ENCODE measurements around the gene ARHGAP19. TPM values are rescaled to one million over a fixed set of nuclear protein-coding genes. Genes with fewer than 3 reads are reported as not detected.

Gene ARHGAP19
- total RNA-seq, 1 experiment from 2014 or later: 33.2 TPM

- no peak for DNase-seq
- Histone ChIP-seq H2AK5ac (ENCODE audit: insufficient read length, low read length) (no peak overlapping the region), H3K4me2 (ENCODE audit: insufficient read depth, insufficient read length, low read length) (no peak overlapping the region), H3K23me2 (ENCODE audit: insufficient read length, low read depth, low read length, poor library complexity, severe bottlenecking) (no peaks in the 10 kb centered on the region), H2BK15ac (ENCODE audit: low read depth, low read length) (no peak overlapping the region), H2BK120ac (ENCODE audit: low read depth, low read length, poor library complexity, severe bottlenecking) (no peak overlapping the region), H4K91ac (ENCODE audit: insufficient read length, low read depth, low read length) (no peak overlapping the region), H3K9ac (ENCODE audit: extremely low read depth, insufficient read length, low read length) (no peak overlapping the region), H3K79me1 (ENCODE audit: insufficient read depth, low read depth, low read length, poor library complexity, severe bottlenecking) (no peaks in the 10 kb centered on the region), H4K20me1 (ENCODE audit: control insufficient read depth, insufficient read depth, insufficient read length) (no peaks in the 10 kb centered on the region), H2AFZ (ENCODE audit: low read length) (no peak overlapping the region), H2BK5ac (ENCODE audit: insufficient read length, low read length) (no peak overlapping the region), H2BK20ac (ENCODE audit: low read depth, low read length, poor library complexity, severe bottlenecking) (no peak overlapping the region), H3K79me2 (ENCODE audit: insufficient read depth, low read length) (no peaks in the 10 kb centered on the region), H4K5ac (ENCODE audit: insufficient read length, low read depth, low read length) (no peak overlapping the region), H3K27ac (ENCODE audit: insufficient read length, low read depth, low read length) (no peak overlapping the region), H3K4me1 (ENCODE audit: insufficient read depth, low read length) (no peaks in the 10 kb centered on the region), H3K56ac (ENCODE audit: insufficient read length, low read depth, low read length) (no peak overlapping the region), H4K8ac (replicated peaks; ENCODE audit: insufficient read length, low read depth, low read length) (no peak overlapping the region), H3K4ac (ENCODE audit: low read depth, low read length) (no peak overlapping the region), H3K23ac (ENCODE audit: insufficient read length, low read depth, low read length) (no peak overlapping the region), H3K14ac (ENCODE audit: insufficient read depth, low read length) (no peak overlapping the region), H3K27me3 (ENCODE audit: insufficient read depth, low read length) (no peaks in the 10 kb centered on the region), H3K18ac (ENCODE audit: insufficient read length, low read depth, low read length) (no peak overlapping the region), H2BK12ac (ENCODE audit: insufficient read length, low read depth, low read length) (no peak overlapping the region), H3K9me3 (ENCODE audit: control insufficient read depth, low read depth, low read length) (no peaks in the 10 kb centered on the region), H3T11ph (ENCODE audit: low read length) (no peak overlapping the region)
- no peaks in the 10 kb centered on the region for H3K9me3 Mint-ChIP-seq
- H3K27ac Mint-ChIP-seq: no peak overlapping the region; a peak in 1 of 7 replicates
- H3K4me1 Mint-ChIP-seq: peaks cover 0 to 5% of the 10 kb centered on the region in 2 experiments; a peak in 1 of 4 replicates
- TF ChIP-seq CTCF (conservative IDR thresholded peaks at IDR 0.05): no peak
- H3K36me3 Mint-ChIP-seq (ENCODE audit: insufficient read depth in 1 of 3, low read depth in 3 of 3): no peaks in the 10 kb centered on the region
- H3K27me3 Mint-ChIP-seq (ENCODE audit: low read depth): no peaks in the 10 kb centered on the region; the same call in 1 of the 2 replicates
- H3K4me3 Mint-ChIP-seq: no peak overlapping the region
- WGBS (ENCODE audit: extremely low coverage, insufficient read length, low lambda C conversion rate): no CpG with 5 or more reads among the region's 3 CpGs
These were observed 5.8 kb upstream of the ARHGAP19 start for GRCh38 chr10:97298223-97298571.
